Measurements from ENCODE around the gene MRTFB.
A peak's percentile ranks its signal among the peaks of the same experiment; 100 is the strongest.

The MRTFB gene

GRCh38 chr16:14187517-14188338, 116.6 kb downstream of the MRTFB start:
- no peak for DNase-seq

GRCh38 chr16:14193316-14193871, 122.3 kb downstream of the MRTFB start:
- peak; percentile 46 for DNase-seq

- peak; percentile 2 for DNase-seq
Measured at GRCh38 chr16:14194721-14195120, 123.6 kb downstream of the MRTFB start.

- no peak for DNase-seq
Measured at GRCh38 chr16:14196011-14196410, 124.9 kb downstream of the MRTFB start.

- DNase-seq: no peak
Measured at GRCh38 chr16:14196539-14196938, 125.4 kb downstream of the MRTFB start.

DNA sequence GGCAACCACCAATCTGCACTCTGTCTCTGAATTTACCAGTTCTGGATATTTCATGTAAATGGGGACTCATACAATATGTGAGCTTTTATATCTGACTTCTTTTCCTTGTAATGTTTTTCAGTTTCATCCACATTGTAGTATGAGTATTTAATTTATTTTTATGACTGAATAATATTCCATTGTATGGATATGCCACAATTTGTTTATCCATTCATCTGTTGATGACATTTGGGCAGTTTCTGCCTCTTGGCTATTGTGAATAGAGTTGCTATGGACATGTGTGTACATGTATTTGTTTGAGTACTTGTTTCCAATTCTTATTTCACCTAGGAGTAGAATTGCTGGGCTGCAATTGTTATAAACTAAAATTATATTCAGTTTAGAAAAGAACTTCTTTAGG, 126.9 kb downstream of the MRTFB start:
- no peak for DNase-seq

DNA sequence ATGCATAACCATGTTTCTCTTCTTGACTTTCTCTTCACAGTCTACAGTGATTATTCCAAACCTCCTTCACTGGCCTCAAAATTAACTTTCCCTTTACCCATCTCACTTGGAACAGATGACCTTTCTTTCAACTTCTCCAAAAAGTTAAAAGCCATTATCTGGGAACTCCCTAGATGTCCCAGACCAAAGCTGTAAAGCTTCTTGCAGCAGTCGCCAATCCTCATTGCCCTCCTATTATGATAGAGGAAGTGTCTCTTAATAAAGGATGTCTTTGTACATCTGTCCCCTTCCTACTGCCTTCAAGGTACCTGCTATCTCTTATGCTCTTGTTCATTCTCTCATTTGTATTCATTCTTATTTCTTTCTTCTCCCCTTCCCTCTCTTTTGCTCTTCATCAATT, 127.5 kb downstream of the MRTFB start:
- DNase-seq: no peak

GRCh38 chr16:14199199-14199598, 128.1 kb downstream of the MRTFB start:
- no peak for DNase-seq

DNA sequence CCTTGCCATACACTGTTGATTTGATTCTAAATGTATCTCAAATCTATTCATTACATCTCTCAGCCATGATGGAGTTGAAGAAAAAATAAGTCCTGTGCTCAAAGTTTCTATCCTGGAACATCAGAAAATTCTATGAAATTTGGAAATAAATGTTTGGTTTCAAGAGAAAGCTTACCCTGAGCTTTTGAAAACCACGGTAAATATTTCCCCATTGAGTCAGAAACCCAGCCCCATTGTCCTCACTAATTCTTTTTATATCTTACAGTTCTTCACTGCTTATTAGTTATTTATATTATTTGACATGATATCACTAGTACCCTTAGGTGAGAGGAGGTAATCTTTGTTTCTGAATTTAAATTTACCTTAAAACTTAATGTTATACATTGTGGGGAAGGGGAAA, 128.5 kb downstream of the MRTFB start:
- DNase-seq: no peak

- DNase-seq: no peak
Measured at GRCh38 chr16:14202095-14202494, 131.0 kb downstream of the MRTFB start.

- DNase-seq: peak; percentile 2
Measured at GRCh38 chr16:14202697-14203096, 131.6 kb downstream of the MRTFB start.

DNA sequence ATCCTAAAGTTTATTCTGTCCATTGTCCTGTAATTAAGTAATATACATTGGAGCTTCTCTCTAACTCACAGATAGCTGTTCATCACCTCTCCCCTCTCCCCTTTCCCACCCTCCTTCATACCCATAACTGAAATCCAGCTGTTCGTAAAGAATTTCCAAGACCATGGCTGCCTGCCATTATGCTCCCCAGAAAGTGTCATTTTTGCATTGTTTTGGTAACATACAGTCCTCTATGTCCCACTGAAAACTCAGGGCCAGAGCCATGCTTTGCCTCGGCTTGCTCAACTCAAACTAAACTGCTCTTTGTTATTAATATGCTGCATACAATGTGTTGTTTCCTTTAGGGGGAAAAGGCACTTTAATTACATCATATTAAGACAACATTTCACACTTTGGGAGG, 132.0 kb downstream of the MRTFB start:
- DNase-seq: no peak

- DNase-seq: no peak
Measured at GRCh38 chr16:14205666-14206065, 134.5 kb downstream of the MRTFB start.

DNA sequence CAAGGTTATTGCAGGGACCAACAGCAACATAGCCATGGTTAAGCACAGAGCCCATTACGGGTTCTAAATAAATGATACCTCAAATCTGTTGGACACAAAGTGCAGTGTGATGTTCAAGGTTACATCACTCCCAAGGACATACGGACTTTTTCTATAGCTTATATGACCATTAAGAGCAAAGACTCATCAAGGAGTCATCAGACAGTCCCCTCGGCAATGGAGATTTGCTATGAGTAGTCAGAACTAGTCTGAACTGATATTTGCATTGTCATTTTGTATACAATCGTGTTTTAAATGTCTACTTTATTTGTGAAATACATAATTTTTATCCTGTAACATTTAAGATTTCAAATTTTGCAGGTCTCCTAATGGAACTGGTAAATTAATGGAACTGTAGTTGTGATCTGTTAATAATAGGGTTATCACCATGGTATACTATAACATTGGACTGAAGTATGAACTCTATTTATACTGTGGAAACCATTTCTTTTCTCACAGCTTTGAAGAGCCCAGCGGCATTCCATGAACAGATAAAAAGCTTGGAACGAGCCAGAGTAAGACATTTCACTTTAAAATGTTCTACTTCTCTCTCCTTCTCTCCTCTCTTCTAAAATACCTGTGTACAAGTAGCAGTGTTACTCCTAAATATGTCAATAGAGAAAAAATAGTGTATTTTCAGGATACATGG, 140.9 kb downstream of the MRTFB start:
- DNase-seq: no peak

DNA sequence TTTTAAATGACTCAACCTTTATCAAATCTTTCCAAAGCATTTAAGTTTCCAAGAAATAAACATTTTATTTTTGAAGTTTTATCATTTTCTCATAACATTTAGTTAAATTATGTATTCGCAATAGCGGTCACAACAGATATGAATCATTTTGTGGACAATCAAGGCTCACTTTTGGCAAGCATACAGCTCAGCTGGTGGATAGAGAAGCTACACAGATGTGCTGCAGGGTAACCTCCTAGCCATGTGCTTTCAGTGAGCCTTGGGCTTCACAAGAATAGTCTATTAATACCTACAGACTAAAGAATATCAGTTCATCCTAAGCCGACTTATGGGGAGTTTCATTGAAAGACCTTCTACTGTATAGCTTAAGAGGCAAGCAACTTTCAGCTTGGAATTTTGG, 144.8 kb downstream of the MRTFB start:
- no peak for DNase-seq

DNA sequence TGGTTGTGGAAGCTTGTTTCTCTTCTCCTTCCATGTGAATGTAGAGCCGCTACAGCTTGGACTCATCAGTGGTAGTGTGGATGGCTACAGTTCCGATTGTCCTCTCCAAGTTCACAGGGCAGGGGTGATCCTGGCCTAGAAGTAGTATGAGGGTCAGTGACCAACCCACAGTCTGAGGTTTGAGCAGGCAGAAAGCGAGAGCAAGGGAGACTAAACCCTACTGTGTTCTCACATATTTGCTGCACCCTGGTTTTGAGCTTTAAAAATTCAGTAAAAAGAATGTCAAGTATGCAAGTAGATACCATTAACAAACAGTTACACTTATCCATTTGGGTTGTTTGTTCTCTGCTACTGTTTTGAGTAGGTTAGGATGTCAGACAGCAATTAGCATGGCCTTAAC, 148.9 kb downstream of the MRTFB start:
- no peak for DNase-seq

- DNase-seq: no peak
Measured at GRCh38 chr16:14223632-14224031, 152.5 kb downstream of the MRTFB start.

- no peak for DNase-seq
Measured at GRCh38 chr16:14225457-14225856, 154.3 kb downstream of the MRTFB start.

- peak; percentile 50 for DNase-seq
Measured at GRCh38 chr16:14232106-14232864, 161.2 kb downstream of the MRTFB start.

DNA sequence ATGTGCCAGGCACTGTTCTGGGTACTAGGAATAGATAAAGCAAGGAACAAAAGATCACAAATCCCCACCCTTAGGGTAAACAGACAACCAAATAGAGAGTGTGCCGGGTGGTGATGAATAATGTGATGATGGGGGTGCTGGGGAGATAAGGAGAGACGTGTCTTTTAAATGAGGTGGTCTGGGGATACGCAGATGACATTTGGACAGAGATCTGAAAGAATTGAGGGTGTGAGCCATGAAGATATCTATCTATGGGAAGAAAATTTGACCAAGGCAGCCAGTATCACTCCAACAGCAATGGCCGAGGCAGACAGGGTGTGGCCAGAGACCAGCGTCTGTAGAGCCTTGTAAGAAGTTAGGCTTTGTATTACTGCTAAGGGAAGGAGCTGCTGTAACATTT, 165.3 kb downstream of the MRTFB start:
- no peak for DNase-seq

- DNase-seq: no peak
Measured at GRCh38 chr16:14238756-14239155, 167.6 kb downstream of the MRTFB start.

DNA sequence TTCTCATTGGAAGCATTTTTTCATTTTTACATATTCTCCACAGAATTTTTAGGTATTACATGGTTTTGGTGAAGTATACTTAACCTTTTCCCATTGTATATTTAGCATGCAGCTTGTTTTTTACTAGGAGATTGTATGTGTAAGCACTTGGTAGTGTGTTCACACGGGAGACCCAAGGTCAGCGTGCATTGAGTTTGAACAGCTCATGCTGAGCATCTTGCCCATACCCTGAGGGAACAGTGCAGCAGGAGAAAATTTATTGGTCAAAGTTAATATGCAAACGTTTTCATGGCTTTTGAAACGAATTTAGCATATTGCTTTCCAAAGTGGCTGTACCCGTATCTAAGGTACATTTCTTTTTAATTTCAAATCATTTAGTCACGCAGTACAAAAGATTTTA, 168.7 kb downstream of the MRTFB start:
- DNase-seq: no peak

- DNase-seq: no peak
Measured at GRCh38 chr16:14240219-14240843, 169.2 kb downstream of the MRTFB start.

All from DMS79 treated with DMSO at 0.1 percent for 48 hours (cell line).